GM12891 (cell line): ENCODE measurements around the gene EXOC4.

Experiments used
- PAX5 ChIP-seq: IDR thresholded peaks from 2 replicates; pipeline ENCODE4 v1.6.1; 2011; ENCODE audit warnings: low read length, moderate library complexity, mild to moderate bottlenecking; ENCODE audit not compliant: insufficient read depth, severe bottlenecking
- POLR2A ChIP-seq: IDR thresholded peaks from 2 replicates; pipeline ENCODE4 v1.6.1; 2011; ENCODE audit warnings: low read depth, low read length, control low read depth
- POLR2AphosphoS5 ChIP-seq: IDR thresholded peaks from 2 replicates; pipeline ENCODE4 v1.6.1; 2011; ENCODE audit warnings: low read depth, low read length, control low read depth
- POU2F2 ChIP-seq: IDR thresholded peaks from 2 replicates; pipeline ENCODE4 v1.6.1; 2011; ENCODE audit warnings: low read depth, mild to moderate bottlenecking, control low read depth, low read length, moderate library complexity
- SPI1 ChIP-seq: IDR thresholded peaks from 2 replicates; pipeline ENCODE4 v1.6.1; 2011; ENCODE audit warnings: low read depth, low read length, control low read depth
- TAF1 ChIP-seq: IDR thresholded peaks from 2 replicates; pipeline ENCODE4 v1.6.1; 2011; ENCODE audit warnings: low read depth, low read length, control low read depth

DNA sequence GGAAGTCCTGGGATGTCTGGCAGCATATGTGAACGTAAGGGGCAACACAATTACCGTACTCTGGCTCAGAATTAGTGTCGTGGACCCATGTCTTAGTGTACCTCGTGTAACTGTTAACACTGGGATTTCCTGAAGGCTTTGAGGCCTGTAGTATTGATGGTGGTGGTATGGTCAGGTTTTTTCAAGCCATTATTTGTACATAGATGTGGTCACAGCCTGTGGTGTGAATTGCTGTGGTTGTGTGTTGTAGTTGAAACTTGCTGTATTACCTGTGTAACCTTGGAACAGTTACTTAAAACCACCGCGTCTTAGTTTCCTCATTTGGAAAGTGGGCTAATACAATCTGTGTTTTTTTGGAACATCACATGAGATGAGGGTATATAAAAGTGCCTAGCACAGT lies 5.3 kb downstream of the EXOC4 start:
- TF ChIP-seq POLR2A: no peak
- TF ChIP-seq POLR2AphosphoS5: no peak
- TF ChIP-seq SPI1: no peak
- no peak for TF ChIP-seq TAF1
- TF ChIP-seq POU2F2: no peak
- TF ChIP-seq PAX5: no peak
